Globus pallidus (tissue), 1 donor: ENCODE measurements around the gene CEP68.
"Not testable (repeated sequence)": the region's sequence is repeated elsewhere in the genome, so short reads cannot be mapped to it uniquely, and the experiment has no call there.

Experiments used
- DNase-seq: peaks from one replicate; pipeline ENCODE4 v3.0.0-alpha.2; 2015; ENCODE audit warnings: low spot score

Gene CEP68

DNA sequence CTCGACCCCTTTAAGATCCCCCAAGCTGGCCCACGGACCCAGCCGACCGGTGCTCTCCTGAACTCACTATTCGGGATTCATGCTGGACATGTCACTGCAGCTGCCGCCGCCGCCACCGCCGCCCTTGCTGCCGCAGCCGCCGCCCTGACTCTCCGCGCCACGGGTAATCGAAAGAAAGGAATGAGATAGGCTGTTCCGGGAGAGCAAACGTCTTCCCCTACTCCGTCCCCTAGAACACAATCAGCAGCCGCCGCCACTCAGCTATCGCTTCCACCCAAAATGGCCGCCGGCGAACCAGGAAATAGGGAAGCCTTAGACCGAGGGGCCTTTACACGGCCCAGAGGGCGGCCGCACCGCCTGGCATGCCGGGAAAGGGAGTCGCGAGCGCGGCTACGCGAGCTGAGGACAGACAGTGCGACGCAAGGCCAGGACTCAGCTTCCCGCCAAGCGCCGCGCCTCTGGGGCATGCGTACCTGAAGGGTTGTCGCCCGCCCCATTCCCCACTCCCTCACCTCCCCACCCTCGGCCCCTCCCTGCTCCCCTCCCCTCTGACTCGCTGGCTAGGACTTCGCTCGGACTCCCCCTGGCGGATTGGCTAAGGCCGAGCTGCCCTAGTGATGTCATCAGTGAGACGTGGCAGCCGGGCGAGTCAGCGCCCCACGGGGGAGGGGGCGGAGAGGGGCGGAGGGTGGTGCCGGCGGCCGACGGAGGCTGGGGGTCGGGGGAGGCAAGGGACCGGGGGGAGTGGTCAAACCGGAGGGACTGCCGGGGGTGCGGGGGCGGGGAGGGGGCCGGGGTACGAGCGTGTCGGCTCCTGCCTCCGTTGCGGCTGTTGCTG, 73.8 kb downstream of the CEP68 start, which contains the start of gene RAB1A:
Gene RAB1A (minus strand): TSS at position 281 of the 838 bp plus-strand sequence. CDS start 191 bp downstream, at position 90.
- peak; percentile 100 for DNase-seq

DNA sequence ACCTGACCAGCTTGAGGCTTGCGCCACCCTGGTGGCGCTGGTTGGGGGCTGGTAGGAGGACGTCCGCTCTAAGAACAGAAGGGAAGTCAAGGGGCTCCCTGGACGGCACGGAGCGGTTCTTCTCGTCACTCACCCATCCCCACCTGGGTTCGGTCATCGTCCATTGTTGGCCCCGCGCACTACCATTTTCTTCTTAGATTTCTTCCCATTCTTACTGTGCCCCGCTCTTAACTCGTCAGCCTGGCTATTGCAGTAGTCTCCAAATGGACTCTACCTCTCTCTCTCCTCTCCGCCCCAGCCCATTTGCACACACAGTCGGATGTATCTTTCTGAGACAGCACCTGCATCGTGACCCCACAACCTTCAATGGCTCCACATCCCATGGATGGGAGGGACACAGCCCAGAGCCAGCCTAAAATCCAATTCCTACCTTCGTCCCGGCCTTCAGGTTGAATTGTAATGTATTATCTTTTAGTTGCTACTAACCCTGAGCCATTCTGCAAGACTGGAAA, 74.5 kb downstream of the CEP68 start:
- no peak for DNase-seq

DNA sequence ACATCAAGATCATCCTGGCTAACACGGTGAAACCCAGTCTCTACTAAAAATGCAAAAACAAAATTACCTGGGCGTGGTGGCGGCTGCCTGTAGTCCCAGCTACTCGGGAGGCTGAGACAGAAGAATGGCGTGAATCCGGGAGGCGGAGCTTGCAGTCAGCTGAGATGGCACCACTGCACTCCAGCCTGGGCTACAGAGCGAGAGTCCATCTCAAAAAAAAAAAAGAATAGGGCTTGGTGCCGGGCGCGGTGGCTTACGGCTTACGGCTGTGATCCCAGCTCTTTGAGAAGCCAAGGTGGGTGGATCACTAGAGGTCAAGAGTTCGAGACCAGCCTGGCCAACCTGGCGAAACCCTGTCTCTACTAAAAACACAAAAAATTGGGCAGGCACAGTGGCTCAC, 76.7 kb downstream of the CEP68 start:
- DNase-seq: not testable (repeated sequence)

DNA sequence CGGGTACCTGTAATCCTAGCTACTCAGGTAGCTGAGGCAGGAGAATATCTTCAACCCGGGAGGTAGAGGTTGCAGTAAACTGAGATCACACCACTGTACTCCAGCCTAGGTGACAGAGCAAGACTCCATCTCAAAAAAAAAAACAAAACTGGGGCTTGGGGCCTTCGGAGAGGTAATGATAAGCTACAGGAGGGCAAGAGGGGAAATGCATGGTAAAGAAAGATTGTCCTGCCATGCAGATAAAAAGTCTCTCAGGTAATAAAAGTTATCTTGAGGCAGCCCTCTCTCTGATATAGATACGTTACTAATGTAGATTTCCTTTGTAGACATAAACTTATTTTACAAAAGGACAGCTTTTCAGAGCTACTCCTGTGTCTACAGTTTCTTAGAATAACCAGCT, 77.4 kb downstream of the CEP68 start:
- no peak for DNase-seq

DNA sequence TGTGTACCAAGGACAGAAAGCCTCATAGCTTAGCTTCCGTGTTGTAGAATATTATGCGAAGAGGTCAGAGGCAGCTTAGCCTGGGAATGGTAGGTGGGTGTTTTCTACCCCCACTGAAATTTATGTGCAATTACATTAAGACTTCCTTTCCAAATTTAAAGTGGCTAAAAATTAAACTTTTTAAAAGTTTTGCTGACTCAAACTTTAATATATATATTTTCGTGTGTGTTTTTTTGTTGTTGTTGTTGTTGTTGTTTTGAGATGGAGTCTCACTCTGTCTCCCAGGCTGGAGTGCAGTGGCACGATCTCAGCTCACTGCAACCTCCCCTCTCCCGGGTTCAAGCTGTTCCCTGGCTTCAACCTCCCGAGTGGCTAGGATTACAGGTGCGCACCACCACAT, 77.9 kb downstream of the CEP68 start:
- no peak for DNase-seq

DNA sequence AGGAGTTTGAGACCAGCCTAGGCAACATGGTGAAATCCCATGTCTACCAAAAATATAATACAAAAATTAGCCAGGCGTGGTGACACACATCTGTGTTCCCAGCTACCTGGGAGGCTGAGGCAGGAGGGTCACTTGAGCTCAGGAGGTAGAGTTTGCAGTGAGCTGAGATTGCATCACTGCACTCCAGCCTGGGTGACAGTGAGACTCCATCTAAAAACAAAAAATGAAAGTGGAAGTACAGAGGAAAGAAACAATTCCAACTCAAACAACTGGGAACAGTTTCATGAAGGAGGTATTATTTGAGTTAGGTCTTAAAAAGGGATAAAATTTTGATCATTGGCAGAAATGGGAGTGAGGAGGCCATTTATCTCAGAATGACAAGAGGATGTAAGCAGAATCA, 80.0 kb downstream of the CEP68 start:
- DNase-seq: no peak
